Osteoblast (primary cell): ENCODE measurements around the gene STRN3. TPM values are rescaled to one million over a fixed set of nuclear protein-coding genes. Genes with fewer than 3 reads are reported as not detected.

Experiments used
- DNase-seq: peaks from one replicate; pipeline ENCODE4 v3.0.0; 2011; ENCODE audit warnings: low spot score, mixed read lengths; ENCODE audit not compliant: insufficient read length; ENCODE audit errors: missing footprints
- H2AFZ ChIP-seq: 2 replicates; pipeline ENCODE4 v1.6.0; 2011; ENCODE audit warnings: mild to moderate bottlenecking, low read length
- H3K27ac ChIP-seq: 2 replicates; pipeline ENCODE4 v1.5.1; 2011; ENCODE audit warnings: mild to moderate bottlenecking, low read depth, low read length, moderate library complexity
- H3K27me3 ChIP-seq: 2 replicates; pipeline ENCODE4 v1.6.0; 2012; ENCODE audit warnings: mild to moderate bottlenecking, control low read depth, inconsistent platforms, low read length, moderate library complexity; ENCODE audit not compliant: insufficient read depth
- H3K36me3 ChIP-seq: 2 replicates; pipeline ENCODE4 v1.5.1; 2011; ENCODE audit warnings: mild to moderate bottlenecking, low read length, control low read depth, moderate library complexity; ENCODE audit not compliant: insufficient read depth
- H3K4me1 ChIP-seq: 2 replicates; pipeline ENCODE4 v1.5.1; 2011; ENCODE audit warnings: mild to moderate bottlenecking, low read length, control low read depth, moderate library complexity; ENCODE audit not compliant: insufficient read depth
- H3K4me2 ChIP-seq: 2 replicates; pipeline ENCODE4 v1.6.0; 2011; ENCODE audit warnings: mild to moderate bottlenecking, low read length; ENCODE audit not compliant: insufficient read depth
- H3K4me3 ChIP-seq: fragments of 200-600 bp; sonication (generic); 3 replicates; pipeline ENCODE4 v1.5.1; 2012; ENCODE audit warnings: mild to moderate bottlenecking, low read length, inconsistent platforms; ENCODE audit not compliant: insufficient read depth
- H3K79me2 ChIP-seq: 2 replicates; pipeline ENCODE4 v1.6.0; 2012; ENCODE audit warnings: mild to moderate bottlenecking, low read length, control low read depth, inconsistent platforms; ENCODE audit not compliant: insufficient read depth
- H3K9me3 ChIP-seq: 2 replicates; pipeline ENCODE4 v1.5.1; 2011; ENCODE audit warnings: low read depth, low read length, control low read depth
- H4K20me1 ChIP-seq: 2 replicates; pipeline ENCODE4 v1.6.0; 2012; ENCODE audit warnings: mild to moderate bottlenecking, low read length, control low read depth; ENCODE audit not compliant: insufficient read depth
- total RNA-seq: library from RNA; depleted of rRNA; stranded (reverse); fragments of >200 nt; gene quantifications from 2 replicates; pipeline ENCODE4 v1.2.3, GENCODE V29; 2012
- TF ChIP-seq, protein P1 (sequence below): IDR thresholded peaks from 2 replicates; pipeline ENCODE4 v1.5.1; 2011; ENCODE audit warnings: mild to moderate bottlenecking, low read depth, low read length, moderate library complexity; ENCODE audit errors: extremely low read depth

STRN3 gene
- total RNA-seq, 1 donor = 55.7 TPM

DNA sequence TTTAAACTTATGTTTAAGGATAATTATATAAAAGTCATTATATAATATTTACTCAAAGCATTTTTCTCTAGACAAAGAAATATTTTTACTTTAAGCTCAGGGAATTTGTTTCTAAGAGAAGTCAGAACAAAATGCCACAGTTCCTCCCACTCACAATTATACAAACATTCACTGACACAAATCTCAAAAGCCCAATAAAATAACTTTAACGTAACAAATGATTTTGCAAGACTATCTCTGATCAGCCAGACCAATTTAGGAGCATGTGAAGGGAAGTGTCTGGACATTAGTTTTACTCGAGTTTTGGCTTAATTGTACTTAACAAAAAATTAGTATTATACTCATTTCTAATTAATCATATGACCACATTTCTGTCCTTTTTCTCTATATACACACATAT lies 110.6 kb downstream of the STRN3 start:
- no peak overlapping the region for H2AFZ ChIP-seq
- peaks cover 3% of the 10 kb centered on the region for H4K20me1 ChIP-seq
- H3K4me2 ChIP-seq = no peak overlapping the region
- no peak overlapping the region for H3K4me3 ChIP-seq
- no peak for DNase-seq
- TF ChIP-seq, protein P1, sequence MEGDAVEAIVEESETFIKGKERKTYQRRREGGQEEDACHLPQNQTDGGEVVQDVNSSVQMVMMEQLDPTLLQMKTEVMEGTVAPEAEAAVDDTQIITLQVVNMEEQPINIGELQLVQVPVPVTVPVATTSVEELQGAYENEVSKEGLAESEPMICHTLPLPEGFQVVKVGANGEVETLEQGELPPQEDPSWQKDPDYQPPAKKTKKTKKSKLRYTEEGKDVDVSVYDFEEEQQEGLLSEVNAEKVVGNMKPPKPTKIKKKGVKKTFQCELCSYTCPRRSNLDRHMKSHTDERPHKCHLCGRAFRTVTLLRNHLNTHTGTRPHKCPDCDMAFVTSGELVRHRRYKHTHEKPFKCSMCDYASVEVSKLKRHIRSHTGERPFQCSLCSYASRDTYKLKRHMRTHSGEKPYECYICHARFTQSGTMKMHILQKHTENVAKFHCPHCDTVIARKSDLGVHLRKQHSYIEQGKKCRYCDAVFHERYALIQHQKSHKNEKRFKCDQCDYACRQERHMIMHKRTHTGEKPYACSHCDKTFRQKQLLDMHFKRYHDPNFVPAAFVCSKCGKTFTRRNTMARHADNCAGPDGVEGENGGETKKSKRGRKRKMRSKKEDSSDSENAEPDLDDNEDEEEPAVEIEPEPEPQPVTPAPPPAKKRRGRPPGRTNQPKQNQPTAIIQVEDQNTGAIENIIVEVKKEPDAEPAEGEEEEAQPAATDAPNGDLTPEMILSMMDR = no peak
- peaks cover 2% of the 10 kb centered on the region for H3K4me1 ChIP-seq
- H3K9me3 ChIP-seq = no peaks in the 10 kb centered on the region
- H3K79me2 ChIP-seq = peaks cover 9% of the 10 kb centered on the region
- no peaks in the 10 kb centered on the region for H3K27me3 ChIP-seq
- H3K27ac ChIP-seq = no peak overlapping the region
- H3K36me3 ChIP-seq = peaks cover 16% of the 10 kb centered on the region

DNA sequence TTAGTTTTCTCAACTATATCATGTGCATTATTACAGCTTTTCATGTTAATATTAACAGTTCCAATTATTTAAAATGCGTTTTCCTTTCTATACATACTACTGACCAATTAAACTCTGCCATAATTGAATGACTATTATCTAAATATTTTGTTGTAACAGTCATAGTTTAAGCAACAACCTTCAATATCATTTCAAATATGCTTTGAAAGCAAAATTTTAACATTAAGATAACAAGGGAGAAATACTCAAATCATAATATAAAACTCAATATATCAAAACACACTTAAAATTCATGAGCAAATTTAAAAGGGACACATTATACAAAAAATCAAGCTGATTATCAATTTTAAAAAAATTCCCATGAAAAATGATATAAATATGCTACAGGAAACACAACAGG lies 111.4 kb downstream of the STRN3 start:
- H3K9me3 ChIP-seq = no peaks in the 10 kb centered on the region
- H3K4me2 ChIP-seq = no peak overlapping the region
- H4K20me1 ChIP-seq = peaks cover 3% of the 10 kb centered on the region
- TF ChIP-seq, protein P1 = no peak
- no peak overlapping the region for H3K4me3 ChIP-seq
- no peak for DNase-seq
- no peaks in the 10 kb centered on the region for H3K27me3 ChIP-seq
- peaks cover 19% of the 10 kb centered on the region for H3K36me3 ChIP-seq
- peaks cover 2% of the 10 kb centered on the region for H3K4me1 ChIP-seq
- H3K79me2 ChIP-seq = peaks cover 6% of the 10 kb centered on the region
- H3K27ac ChIP-seq = no peak overlapping the region
- H2AFZ ChIP-seq = no peak overlapping the region

DNA sequence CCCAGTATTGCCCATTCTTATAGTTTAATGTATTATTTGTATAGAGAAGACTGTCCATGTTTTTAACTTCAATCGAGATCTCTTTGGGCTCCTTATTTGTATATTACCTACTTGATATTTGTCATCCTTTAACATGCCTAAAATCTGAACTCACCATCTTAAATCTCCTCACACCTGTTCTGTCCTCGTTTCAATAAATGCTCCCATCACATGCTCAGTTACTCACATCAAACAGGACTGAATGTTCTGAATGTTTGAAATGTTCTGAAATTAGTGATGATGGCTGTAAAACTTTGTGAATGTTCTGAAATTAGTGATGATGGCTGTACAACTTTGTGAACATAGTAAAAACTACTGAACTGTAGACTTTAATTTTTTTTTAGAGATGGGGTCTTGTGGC lies 117.4 kb downstream of the STRN3 start:
- no peaks in the 10 kb centered on the region for H3K79me2 ChIP-seq
- no peaks in the 10 kb centered on the region for H4K20me1 ChIP-seq
- H3K27ac ChIP-seq = no peak overlapping the region
- no peak for DNase-seq
- H2AFZ ChIP-seq = no peak overlapping the region
- H3K9me3 ChIP-seq = no peaks in the 10 kb centered on the region
- no peak overlapping the region for H3K4me3 ChIP-seq
- TF ChIP-seq, protein P1 = no peak
- H3K4me1 ChIP-seq = no peaks in the 10 kb centered on the region
- H3K36me3 ChIP-seq = peaks cover 39% of the 10 kb centered on the region
- no peak overlapping the region for H3K4me2 ChIP-seq
- H3K27me3 ChIP-seq = no peaks in the 10 kb centered on the region

DNA sequence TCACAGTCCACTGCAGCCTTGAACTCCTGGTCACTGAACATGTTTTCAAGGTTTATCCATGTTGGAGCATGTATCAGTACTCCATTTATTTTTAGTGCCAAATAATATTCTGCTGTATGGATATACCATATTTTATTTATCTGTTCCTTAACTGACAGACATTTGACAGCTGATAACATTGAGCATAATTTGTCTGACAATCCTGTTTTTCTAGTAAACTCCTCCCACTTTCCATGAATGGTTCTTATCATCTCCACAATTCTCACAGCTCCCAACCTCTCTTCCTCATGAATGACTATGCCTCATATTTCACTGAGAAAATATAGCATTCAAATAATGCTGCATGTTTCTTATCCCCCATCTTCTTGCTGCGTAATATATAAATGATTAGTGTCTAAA lies 118.5 kb downstream of the STRN3 start:
- Histone ChIP-seq H2AFZ (no peak overlapping the region), H3K79me2 (no peaks in the 10 kb centered on the region), H4K20me1 (no peaks in the 10 kb centered on the region), H3K36me3 (peaks cover 43% of the 10 kb centered on the region), H3K4me3 (no peak overlapping the region), H3K4me2 (no peak overlapping the region), H3K27me3 (no peaks in the 10 kb centered on the region), H3K9me3 (no peaks in the 10 kb centered on the region), H3K27ac (no peak overlapping the region), H3K4me1 (no peaks in the 10 kb centered on the region)
- TF ChIP-seq, protein P1 = no peak
- DNase-seq = no peak
